OCI-LY7 (cell line): ENCODE results near the gene CECR2.

ENCODE experiments used
- EZH2phosphoT487 ChIP-seq: fragments of 200-600 bp; sonication (generic); IDR thresholded peaks from 2 replicates; pipeline ENCODE4 v1.6.1; 2018; ENCODE audit warnings: low read depth, borderline replicate concordance, mild to moderate bottlenecking, mixed run types, antibody characterized with exemption, low read length, moderate library complexity, mixed read lengths
- TF ChIP-seq, protein P1 (sequence below): fragments of 200-600 bp; sonication (generic); conservative IDR thresholded peaks from 2 replicates; pipeline ENCODE4 v1.5.1; 2014; ENCODE audit warnings: mild to moderate bottlenecking, antibody characterized with exemption, low read length, moderate library complexity, mixed read lengths

DNA sequence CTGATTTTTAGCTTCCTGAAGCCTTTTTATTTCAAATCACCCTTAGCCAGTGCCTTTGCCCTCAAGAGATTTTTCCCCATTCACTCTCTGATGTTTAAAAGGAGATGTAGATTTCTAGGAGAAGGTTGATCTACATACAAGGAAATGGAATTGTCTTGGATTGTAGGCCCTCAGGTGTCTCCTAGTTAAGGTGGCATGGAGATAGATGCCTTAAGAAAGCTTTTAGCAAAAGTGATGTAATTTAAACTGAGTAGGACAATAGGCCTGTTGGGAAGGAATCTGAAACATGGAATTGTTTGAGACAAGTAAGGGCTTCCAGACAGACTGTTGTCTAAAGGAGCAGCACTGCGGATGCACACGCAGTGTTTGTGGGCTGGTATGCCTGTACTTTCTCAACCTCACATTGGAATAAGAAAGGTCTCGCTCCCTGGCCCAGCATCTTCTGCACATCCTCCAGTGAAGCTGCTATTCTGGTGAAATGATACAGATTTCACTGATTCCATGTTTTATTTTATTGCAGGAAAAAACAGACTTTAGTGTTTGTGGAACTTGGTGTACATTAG is 124.2 kb downstream of the CECR2 start:
- no peak for TF ChIP-seq EZH2phosphoT487
- TF ChIP-seq, protein P1, sequence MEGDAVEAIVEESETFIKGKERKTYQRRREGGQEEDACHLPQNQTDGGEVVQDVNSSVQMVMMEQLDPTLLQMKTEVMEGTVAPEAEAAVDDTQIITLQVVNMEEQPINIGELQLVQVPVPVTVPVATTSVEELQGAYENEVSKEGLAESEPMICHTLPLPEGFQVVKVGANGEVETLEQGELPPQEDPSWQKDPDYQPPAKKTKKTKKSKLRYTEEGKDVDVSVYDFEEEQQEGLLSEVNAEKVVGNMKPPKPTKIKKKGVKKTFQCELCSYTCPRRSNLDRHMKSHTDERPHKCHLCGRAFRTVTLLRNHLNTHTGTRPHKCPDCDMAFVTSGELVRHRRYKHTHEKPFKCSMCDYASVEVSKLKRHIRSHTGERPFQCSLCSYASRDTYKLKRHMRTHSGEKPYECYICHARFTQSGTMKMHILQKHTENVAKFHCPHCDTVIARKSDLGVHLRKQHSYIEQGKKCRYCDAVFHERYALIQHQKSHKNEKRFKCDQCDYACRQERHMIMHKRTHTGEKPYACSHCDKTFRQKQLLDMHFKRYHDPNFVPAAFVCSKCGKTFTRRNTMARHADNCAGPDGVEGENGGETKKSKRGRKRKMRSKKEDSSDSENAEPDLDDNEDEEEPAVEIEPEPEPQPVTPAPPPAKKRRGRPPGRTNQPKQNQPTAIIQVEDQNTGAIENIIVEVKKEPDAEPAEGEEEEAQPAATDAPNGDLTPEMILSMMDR = no peak
